Adipocyte (in vitro differentiated cells): Measurements from ENCODE around the gene PPP2R5B.

Experiments used
- DNase-seq: peaks from one replicate; pipeline ENCODE4 v3.0.0-alpha.2; 2015; ENCODE audit warnings: low read depth
- H3K27me3 ChIP-seq: replicated peaks from 2 replicates; pipeline ENCODE4 v1.7.0; 2013; ENCODE audit warnings: mild to moderate bottlenecking, low read length, moderate library complexity; ENCODE audit not compliant: control insufficient read depth, insufficient read depth
- H3K36me3 ChIP-seq: 2 replicates; pipeline ENCODE4 v1.7.0; 2013; ENCODE audit warnings: low read length, mild to moderate bottlenecking, moderate library complexity; ENCODE audit not compliant: control insufficient read depth, insufficient read depth, severe bottlenecking
- H3K4me1 ChIP-seq: 2 replicates; pipeline ENCODE4 v1.7.0; 2013; ENCODE audit warnings: mild to moderate bottlenecking, low read length, moderate library complexity; ENCODE audit not compliant: control insufficient read depth, insufficient read depth
- H3K4me3 ChIP-seq: 2 replicates; pipeline ENCODE4 v1.7.0; 2013; ENCODE audit warnings: mild to moderate bottlenecking, low read length, moderate library complexity
- H3K9ac ChIP-seq: 2 replicates; pipeline ENCODE4 v1.7.0; 2013; ENCODE audit warnings: mild to moderate bottlenecking, low read length, moderate library complexity
- H3K9me3 ChIP-seq: 2 replicates; pipeline ENCODE4 v1.7.0; 2013; ENCODE audit warnings: mild to moderate bottlenecking, low read length, moderate library complexity; ENCODE audit not compliant: control insufficient read depth

PPP2R5B gene

GRCh38 chr11:64891880-64892279 is 32.6 kb upstream of the PPP2R5B start:
- peaks cover 6% of the 10 kb centered on the region for H3K4me1 ChIP-seq
- peaks cover 8% of the 10 kb centered on the region for H3K36me3 ChIP-seq
- DNase-seq, result no peak
- H3K4me3 ChIP-seq, result no peak overlapping the region
- H3K27me3 ChIP-seq, result no peaks in the 10 kb centered on the region
- no peaks in the 10 kb centered on the region for H3K9me3 ChIP-seq
- H3K9ac ChIP-seq, result no peak overlapping the region

- Histone ChIP-seq H3K27me3 (no peaks in the 10 kb centered on the region), H3K4me3 (no peak overlapping the region), H3K36me3 (peaks cover 13% of the 10 kb centered on the region), H3K4me1 (peaks cover 4% of the 10 kb centered on the region), H3K9ac (no peak overlapping the region), H3K9me3 (no peaks in the 10 kb centered on the region)
- DNase-seq, result no peak
These were observed 32.1 kb upstream of the PPP2R5B start for GRCh38 chr11:64892411-64892831.

- Histone ChIP-seq H3K36me3 (peaks cover 16% of the 10 kb centered on the region), H3K4me3 (no peak overlapping the region), H3K9ac (no peak overlapping the region), H3K9me3 (no peaks in the 10 kb centered on the region), H3K4me1 (no peaks in the 10 kb centered on the region), H3K27me3 (no peaks in the 10 kb centered on the region)
- no peak for DNase-seq
These were observed 31.7 kb upstream of the PPP2R5B start for GRCh38 chr11:64892838-64893193.

- no peaks in the 10 kb centered on the region for H3K4me1 ChIP-seq
- H3K9me3 ChIP-seq, result no peaks in the 10 kb centered on the region
- H3K27me3 ChIP-seq, result no peaks in the 10 kb centered on the region
- no peak for DNase-seq
- H3K9ac ChIP-seq, result no peak overlapping the region
- peaks cover 21% of the 10 kb centered on the region for H3K36me3 ChIP-seq
- H3K4me3 ChIP-seq, result no peak overlapping the region
These were observed 31.1 kb upstream of the PPP2R5B start for GRCh38 chr11:64893194-64894069.

GRCh38 chr11:64894070-64894811 is 30.2 kb upstream of the PPP2R5B start:
- Histone ChIP-seq H3K4me1 (no peaks in the 10 kb centered on the region), H3K4me3 (no peak overlapping the region), H3K36me3 (peaks cover 26% of the 10 kb centered on the region), H3K9me3 (no peaks in the 10 kb centered on the region), H3K27me3 (no peaks in the 10 kb centered on the region), H3K9ac (no peak overlapping the region)
- DNase-seq, result peak; percentile 84

GRCh38 chr11:64894812-64895452 is 29.6 kb upstream of the PPP2R5B start:
- Histone ChIP-seq H3K27me3 (no peaks in the 10 kb centered on the region), H3K9ac (no peak overlapping the region), H3K4me1 (no peaks in the 10 kb centered on the region), H3K9me3 (no peaks in the 10 kb centered on the region), H3K36me3 (peaks cover 30% of the 10 kb centered on the region), H3K4me3 (no peak overlapping the region)
- no peak for DNase-seq

- Histone ChIP-seq H3K9me3 (no peaks in the 10 kb centered on the region), H3K27me3 (no peaks in the 10 kb centered on the region), H3K4me3 (no peak overlapping the region), H3K36me3 (peaks cover 45% of the 10 kb centered on the region), H3K9ac (no peak overlapping the region), H3K4me1 (no peaks in the 10 kb centered on the region)
- no peak for DNase-seq
These were observed 28.0 kb upstream of the PPP2R5B start for GRCh38 chr11:64896448-64897022.

- DNase-seq, result no peak
- Histone ChIP-seq H3K9me3 (no peaks in the 10 kb centered on the region), H3K4me3 (no peak overlapping the region), H3K9ac (no peak overlapping the region), H3K4me1 (no peaks in the 10 kb centered on the region), H3K36me3 (peaks cover 52% of the 10 kb centered on the region), H3K27me3 (no peaks in the 10 kb centered on the region)
These were observed 27.0 kb upstream of the PPP2R5B start for GRCh38 chr11:64897381-64898075.

- no peaks in the 10 kb centered on the region for H3K27me3 ChIP-seq
- no peak overlapping the region for H3K4me3 ChIP-seq
These were observed 26.4 kb upstream of the PPP2R5B start for GRCh38 chr11:64898076-64898445.

GRCh38 chr11:64898541-64898940 is 25.9 kb upstream of the PPP2R5B start:
- Histone ChIP-seq H3K4me3 (no peak overlapping the region), H3K9me3 (no peaks in the 10 kb centered on the region), H3K27me3 (no peaks in the 10 kb centered on the region), H3K9ac (no peak overlapping the region), H3K4me1 (no peaks in the 10 kb centered on the region), H3K36me3 (peaks cover 59% of the 10 kb centered on the region)
- no peak for DNase-seq

More at GRCh38 chr11:64898076-64898445, 26.4 kb upstream of the PPP2R5B start:
- no peak for DNase-seq
- Histone ChIP-seq H3K9ac (no peak overlapping the region), H3K4me1 (no peaks in the 10 kb centered on the region), H3K36me3 (peaks cover 55% of the 10 kb centered on the region), H3K9me3 (no peaks in the 10 kb centered on the region)
